Left renal pelvis (tissue), 4 donors: ENCODE measurements around the gene CASQ2. TPM values are rescaled to one million over a fixed set of nuclear protein-coding genes. Genes with fewer than 3 reads are reported as not detected.
A peak's percentile ranks its signal among the peaks of the same experiment; 100 is the strongest.

Experiments
- DNase-seq, 4 donors: peaks; one replicate each; pipeline ENCODE4 v3.0.0-alpha.2; 2013; ENCODE audit warnings: low read depth in 4 of 4, low spot score in 3 of 4
- polyA plus RNA-seq, 4 donors: library from polyadenylated mRNA; unstranded; fragments of 120-200 nt; gene quantifications; one replicate each; pipeline ENCODE4 v1.2.1, GENCODE V29; 2013; ENCODE audit not compliant: insufficient read length in 4 of 4

The CASQ2 gene
- under 1 TPM; 0.37 to 0.82 (median 0.46) TPM for polyA plus RNA-seq

GRCh38 chr1:115768549-115768948, at the start of gene CASQ2:
Gene CASQ2 (minus strand): TSS chr1:115768714. CDS start chr1:115768541, 173 bp downstream.
- no peak for DNase-seq

- no peak for DNase-seq
These were observed 47.2 kb upstream of the CASQ2 start for GRCh38 chr1:115815694-115816093.

DNA sequence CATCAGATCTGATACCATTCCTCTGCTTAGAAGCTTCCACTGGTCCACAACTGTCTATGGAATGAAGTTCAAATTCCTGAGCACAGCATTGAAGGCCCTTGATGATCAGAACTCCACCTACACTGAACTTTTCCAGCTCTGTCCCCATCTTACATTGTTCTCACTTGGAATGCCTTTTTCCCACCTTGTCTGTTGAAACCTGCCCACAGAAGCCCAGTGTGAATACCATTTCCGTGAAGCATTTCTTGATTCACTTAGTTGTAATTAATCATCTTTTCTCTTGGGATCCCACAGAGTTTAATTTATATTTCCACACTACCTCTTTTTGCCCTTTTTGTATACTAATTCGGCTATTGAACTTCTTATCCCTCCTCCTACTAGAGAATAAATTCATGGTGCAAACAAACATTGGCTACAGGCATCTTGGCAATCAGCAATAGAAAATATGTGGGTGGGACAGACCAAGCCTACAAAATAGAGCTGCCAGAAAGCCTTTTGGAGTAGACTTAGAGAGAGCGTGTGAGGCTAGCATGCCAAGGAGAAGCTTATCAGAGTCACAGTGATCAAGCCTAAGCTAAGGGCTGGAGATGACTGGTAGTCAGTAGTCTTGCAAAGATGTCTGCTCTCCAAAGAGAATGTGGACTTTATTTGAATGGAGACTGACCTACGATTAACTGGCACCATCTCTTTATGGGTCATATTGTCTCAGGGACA, 46.3 kb upstream of the CASQ2 start:
- DNase-seq: no peak

DNA sequence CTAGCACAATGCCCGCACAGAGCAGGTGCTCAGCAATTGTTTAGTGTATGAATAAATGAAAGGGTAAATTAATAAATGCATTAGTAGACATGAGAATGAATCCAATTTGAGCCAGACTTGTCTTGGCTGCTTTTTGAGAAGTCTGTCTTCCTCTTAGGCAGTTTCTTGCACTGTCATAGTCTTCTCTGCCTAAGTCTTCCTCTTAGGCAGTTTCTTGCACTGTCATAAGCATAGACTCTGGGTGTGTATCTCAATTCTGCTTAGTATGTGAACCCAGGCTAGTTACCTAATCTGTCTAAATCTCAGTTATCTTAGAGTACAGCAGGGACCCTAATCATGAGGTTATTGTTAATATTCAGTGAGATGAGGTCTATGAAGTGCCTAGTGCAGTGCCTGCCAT, 45.2 kb upstream of the CASQ2 start:
- DNase-seq: no peak

DNA sequence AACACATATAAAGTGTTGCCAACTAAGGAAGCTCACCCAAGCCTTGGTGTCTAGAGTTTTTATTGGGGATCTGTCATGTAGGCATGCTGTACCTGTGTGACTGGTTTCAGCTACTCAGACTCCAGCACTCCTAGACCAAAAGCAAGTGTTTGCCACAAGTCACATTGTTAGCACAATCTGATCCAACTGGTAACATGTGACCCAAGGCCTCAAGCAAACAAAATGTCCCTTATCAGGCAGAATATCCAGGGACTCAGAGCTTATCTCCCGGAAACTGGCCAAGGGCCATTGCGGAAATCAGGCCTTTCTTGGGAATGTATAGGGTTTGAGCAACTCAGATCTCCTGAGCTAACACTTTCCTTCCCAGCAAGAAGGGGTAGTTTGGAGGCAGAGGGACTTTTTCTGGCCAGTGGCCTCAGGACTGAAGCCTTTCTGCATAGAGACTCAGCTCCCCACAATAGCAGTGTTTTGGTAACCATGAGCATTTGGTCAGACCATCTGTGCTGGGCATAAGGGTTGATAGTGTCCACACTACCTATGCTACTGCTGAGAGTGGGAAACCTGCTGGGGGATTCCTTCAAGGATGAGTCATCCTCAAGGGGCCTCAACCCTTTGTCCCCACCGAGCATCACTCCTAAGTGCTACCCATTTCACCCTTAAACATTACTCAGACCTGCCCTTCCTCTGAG, 42.8 kb upstream of the CASQ2 start:
- DNase-seq: no peak

DNA sequence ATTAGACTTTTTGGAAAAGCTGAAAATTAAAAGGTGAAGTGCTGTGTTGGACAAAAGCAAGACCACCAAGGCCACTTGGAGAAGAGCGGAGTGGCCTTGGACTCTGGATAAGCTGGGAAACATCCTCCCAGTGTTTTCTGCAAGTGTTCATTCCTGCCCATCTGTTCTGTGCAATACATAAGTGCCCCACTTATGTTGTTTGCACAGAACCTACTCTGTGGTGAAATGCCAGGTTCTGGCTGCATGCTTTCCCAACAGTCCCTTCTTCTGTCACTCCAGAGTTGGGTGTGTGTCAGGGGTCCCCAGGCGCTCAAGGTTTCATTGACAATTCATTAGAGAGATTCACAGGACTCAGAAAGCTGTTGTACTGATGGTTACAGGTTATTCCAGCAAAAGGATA, 42.1 kb upstream of the CASQ2 start:
- DNase-seq: no peak

- DNase-seq: no peak
These were observed 41.3 kb upstream of the CASQ2 start for GRCh38 chr1:115809847-115810246.

DNA sequence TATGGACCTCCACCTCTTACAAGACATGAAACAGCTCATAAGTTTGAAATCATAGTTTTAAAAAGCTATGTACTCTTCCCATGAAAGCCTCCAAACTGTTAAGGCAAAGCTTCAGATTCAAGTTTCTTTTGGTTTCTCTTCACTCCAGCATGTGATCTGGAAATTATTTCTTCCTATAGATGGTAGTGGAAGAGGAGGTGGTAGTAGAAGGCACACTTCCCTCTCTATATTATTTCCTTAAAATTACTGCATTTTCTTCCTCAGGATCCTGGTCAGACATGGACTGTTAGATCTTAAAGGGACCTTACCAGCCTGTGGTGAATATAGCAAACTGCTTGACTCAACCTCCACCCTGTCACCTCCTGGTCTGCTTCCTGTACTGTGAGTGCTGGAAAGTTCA, 40.6 kb upstream of the CASQ2 start:
- DNase-seq: no peak

DNA sequence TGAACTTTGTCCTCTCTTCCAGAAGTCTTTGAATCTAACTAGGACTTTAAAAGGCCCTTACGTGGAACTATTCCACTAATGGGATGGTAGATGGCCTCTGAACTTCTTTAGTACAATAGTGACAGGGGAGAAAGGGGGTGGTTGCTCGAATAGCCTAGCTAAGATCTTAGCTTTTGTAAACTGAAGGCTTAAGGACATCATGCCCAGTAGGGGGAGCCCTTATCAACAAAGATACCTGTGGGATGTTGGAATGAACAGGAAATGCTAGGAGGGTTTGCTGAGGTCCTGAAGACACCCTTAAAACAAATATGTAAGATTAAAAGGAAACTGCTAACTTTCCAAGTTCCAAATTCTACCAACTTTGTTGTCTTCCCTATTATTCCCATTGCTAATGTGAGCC, 39.2 kb upstream of the CASQ2 start:
- DNase-seq: peak in 3 of 4 donors; percentile 37 to 54 (median 52)

- no peak for DNase-seq
These were observed 37.1 kb upstream of the CASQ2 start for GRCh38 chr1:115805597-115805996.

- DNase-seq: no peak
These were observed 33.9 kb upstream of the CASQ2 start for GRCh38 chr1:115802416-115802815.

GRCh38 chr1:115797486-115797885, 29.0 kb upstream of the CASQ2 start:
- DNase-seq: no peak

- no peak for DNase-seq
These were observed 28.4 kb upstream of the CASQ2 start for GRCh38 chr1:115796897-115797296.

- DNase-seq: no peak
These were observed 27.5 kb upstream of the CASQ2 start for GRCh38 chr1:115796036-115796435.

DNA sequence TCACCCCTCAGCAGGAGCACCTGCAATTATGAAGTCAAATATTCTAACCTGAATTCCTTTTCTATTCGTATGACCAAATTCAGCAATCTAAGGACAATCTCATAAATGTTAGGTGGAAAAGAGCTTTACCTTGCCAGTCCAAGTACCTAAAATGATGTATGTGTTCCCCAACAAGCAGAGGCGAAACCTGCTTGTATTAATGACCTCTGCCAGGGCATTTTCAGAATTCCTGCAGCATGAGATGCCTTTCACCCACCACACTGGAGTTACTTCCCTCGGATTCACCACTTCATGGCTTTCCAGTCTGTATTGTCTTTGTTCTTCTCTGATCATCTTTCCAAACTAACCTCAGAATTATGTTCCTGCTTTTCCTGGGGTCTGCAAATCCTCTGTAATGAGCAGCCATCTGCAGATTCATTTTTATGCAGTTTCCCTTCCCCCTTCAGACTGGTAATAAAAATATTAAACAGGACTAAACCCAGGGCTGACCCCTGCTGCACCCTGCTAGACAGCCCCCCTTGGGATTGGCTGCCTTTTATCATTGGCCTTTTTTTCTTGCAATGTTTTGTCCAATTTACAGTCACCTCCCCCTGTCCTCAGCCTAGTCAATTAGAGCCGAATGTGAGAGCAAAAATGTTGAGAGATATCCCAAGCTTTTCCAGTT, 26.6 kb upstream of the CASQ2 start:
- no peak for DNase-seq

GRCh38 chr1:115793162-115793561, 24.6 kb upstream of the CASQ2 start:
- no peak for DNase-seq

DNA sequence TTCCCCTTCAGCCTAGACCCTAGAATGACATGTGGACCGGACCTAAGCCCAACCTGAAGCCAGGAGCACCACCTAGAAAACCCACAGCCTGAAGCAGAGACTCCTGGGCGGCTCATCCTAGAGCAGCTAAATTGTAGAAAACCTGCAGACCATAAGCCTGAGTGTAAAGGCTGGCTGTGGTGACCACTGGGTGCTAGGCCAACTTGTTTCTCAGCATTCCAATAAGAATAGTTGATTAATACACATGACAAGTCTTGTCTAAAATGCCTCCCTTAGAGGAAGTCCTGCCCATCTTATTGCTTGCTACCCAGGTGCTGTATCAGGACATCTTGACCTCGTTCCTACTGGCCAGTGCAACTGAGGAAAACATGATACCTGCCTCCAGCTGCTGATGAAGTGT, 23.3 kb upstream of the CASQ2 start:
- no peak for DNase-seq

GRCh38 chr1:115790846-115791245, 22.3 kb upstream of the CASQ2 start:
- no peak for DNase-seq

DNA sequence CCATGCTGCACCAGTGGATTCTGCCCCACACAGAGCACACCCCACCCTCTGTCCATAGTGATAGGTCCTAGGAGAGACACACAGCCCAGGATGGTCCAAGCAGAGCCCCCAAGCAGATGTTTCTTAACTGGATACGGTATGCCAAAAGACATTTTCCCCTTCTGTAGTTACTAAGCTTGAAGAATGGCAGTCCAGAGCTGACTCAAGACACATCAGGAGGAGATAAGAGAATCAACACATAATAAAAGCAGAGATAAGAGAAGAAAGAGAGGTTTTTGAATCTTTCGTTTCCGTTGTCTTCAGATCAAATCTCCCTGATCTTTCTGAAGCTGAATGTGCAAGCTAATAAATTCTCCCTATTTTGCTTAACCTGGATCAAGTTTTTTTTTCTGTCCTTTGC, 21.8 kb upstream of the CASQ2 start:
- DNase-seq: no peak

- no peak for DNase-seq
These were observed 14.8 kb upstream of the CASQ2 start for GRCh38 chr1:115783311-115783710.

- DNase-seq: no peak
These were observed 14.2 kb upstream of the CASQ2 start for GRCh38 chr1:115782571-115783281.
